Endothelial cell of umbilical vein (primary cell): ENCODE results near the gene OR2B2. TPM values are rescaled to one million over a fixed set of nuclear protein-coding genes. Genes with fewer than 3 reads are reported as not detected.

ENCODE experiments used
- BruUV-seq: library from RNA; stranded (reverse); fragments of 400-500 nt; replicated peaks from 2 replicates; lab custom pipeline; 2021; lab: Mats Ljungman, UMichigan
- CTCF ChIA-PET: fragments of 300-600, 350-600 bp; sonication (Branson Sonifier 250); formaldehyde crosslinking; loops from one replicate; lab custom pipeline; 2021; ENCODE audit warnings: antibody characterized with exemption, inconsistent platforms; lab: Charles Lee
- POLR2A ChIA-PET: fragments of 300-600, 350-600 bp; sonication (Branson Sonifier 250); formaldehyde crosslinking; loops from one replicate; lab custom pipeline; 2021; ENCODE audit warnings: antibody characterized with exemption, inconsistent platforms; lab: Charles Lee
- DNase-seq: peaks from one replicate; pipeline ENCODE4 v3.0.0-alpha.2; 2011; ENCODE audit warnings: low read depth, low spot score
- FAIRE-seq: peaks from 2 replicates; lab custom pipeline; 2011; peaks lifted over from hg19 to GRCh38; lab: Jason Lieb, UNC
- H2AFZ ChIP-seq: 2 replicates; pipeline ENCODE4 v1.6.0; 2012; ENCODE audit warnings: low read depth, low read length, control low read depth, inconsistent platforms
- H3K27ac ChIP-seq: 2 replicates; pipeline ENCODE4 v1.5.1; 2011; ENCODE audit warnings: low read depth, mild to moderate bottlenecking, control low read depth, low read length, moderate library complexity; ENCODE audit not compliant: insufficient read depth
- H3K27me3 ChIP-seq, 2 experiments: 2 replicates each; pipeline versions ENCODE4 v1.6.0 to v1.6.1; 2011; ENCODE audit warnings: low read length in 2 of 2, mixed read lengths in 1 of 2; ENCODE audit not compliant: control insufficient read depth in 2 of 2, insufficient read depth in 2 of 2
- H3K36me3 ChIP-seq, 2 experiments: 2 replicates in 1 of 2; 3 replicates in 1 of 2; pipeline ENCODE4 v1.5.1; 2011; ENCODE audit warnings: low read length in 2 of 2, mild to moderate bottlenecking in 1 of 2, moderate library complexity in 1 of 2; ENCODE audit not compliant: control insufficient read depth in 2 of 2, insufficient read depth in 2 of 2; ENCODE audit errors: extremely low read depth in 1 of 2
- H3K4me1 ChIP-seq: 3 replicates; pipeline ENCODE4 v1.5.1; 2011; ENCODE audit warnings: mild to moderate bottlenecking, low read length; ENCODE audit not compliant: control insufficient read depth, insufficient read depth; ENCODE audit errors: extremely low read depth
- H3K4me2 ChIP-seq: 2 replicates; pipeline ENCODE4 v1.6.1; 2011; ENCODE audit warnings: low read length, control low read depth, mixed read lengths; ENCODE audit not compliant: insufficient read depth
- H3K4me3 ChIP-seq, 3 experiments: fragments of 200-600 bp in 1 of 3; sonication (generic), shearing (Covaris generic) in 1 of 3; replicated peaks in 1 of 3; 2 replicates each; pipeline ENCODE4 v1.5.1; 2011 to 2016; ENCODE audit warnings: control low read depth in 3 of 3, low read length in 3 of 3, mild to moderate bottlenecking in 2 of 3, inconsistent platforms in 1 of 3, low read depth in 1 of 3, moderate library complexity in 1 of 3; ENCODE audit not compliant: insufficient read depth in 1 of 3
- H3K79me2 ChIP-seq: 2 replicates; pipeline ENCODE4 v1.6.0; 2012; ENCODE audit warnings: low read length, inconsistent platforms; ENCODE audit not compliant: control insufficient read depth, insufficient read depth
- H3K9ac ChIP-seq: replicated peaks from 2 replicates; pipeline ENCODE3; 2011; ENCODE audit warnings: low read length, control low read depth; ENCODE audit not compliant: insufficient read depth; ENCODE audit errors: extremely low read depth
- H3K9me1 ChIP-seq: replicated peaks from 3 replicates; pipeline ENCODE4 v1.6.0; 2011; ENCODE audit warnings: mild to moderate bottlenecking, low read length; ENCODE audit not compliant: control insufficient read depth, insufficient read depth; ENCODE audit errors: extremely low read depth
- H3K9me3 ChIP-seq: replicated peaks from 2 replicates; pipeline ENCODE4 v1.5.1; 2012; ENCODE audit warnings: low read length, inconsistent platforms; ENCODE audit not compliant: control insufficient read depth, insufficient read depth
- H4K20me1 ChIP-seq: replicated peaks from 2 replicates; pipeline ENCODE3; 2011; ENCODE audit warnings: mild to moderate bottlenecking, low read length; ENCODE audit not compliant: control insufficient read depth, insufficient read depth; ENCODE audit errors: extremely low read depth
- CTCF ChIP-seq, 2 donors: IDR thresholded peaks; 1 replicate in 1 of 2; 2 replicates in 1 of 2; pipeline ENCODE4 v1.5.1; 2011; ENCODE audit warnings: low read length in 2 of 2, mild to moderate bottlenecking in 2 of 2, moderate library complexity in 2 of 2, control low read depth in 1 of 2, inconsistent platforms in 1 of 2, low read depth in 1 of 2; ENCODE audit not compliant: insufficient read depth in 1 of 2; ENCODE audit errors: extremely low read depth in 1 of 2
- EZH2 ChIP-seq: IDR thresholded peaks from 2 replicates; pipeline ENCODE4 v1.6.1; 2012; ENCODE audit warnings: borderline replicate concordance, low read depth, mild to moderate bottlenecking, moderate library complexity, low read length, inconsistent platforms; ENCODE audit not compliant: severe bottlenecking
- FOS ChIP-seq: IDR thresholded peaks from 2 replicates; pipeline ENCODE4 v1.6.1; 2011; ENCODE audit warnings: mild to moderate bottlenecking, low read length, moderate library complexity, borderline replicate concordance; ENCODE audit not compliant: insufficient read depth
- GATA2 ChIP-seq: IDR thresholded peaks from 2 replicates; pipeline ENCODE4 v1.7.0; 2011; ENCODE audit warnings: low read depth, mild to moderate bottlenecking, moderate library complexity, mixed read lengths, low read length; ENCODE audit not compliant: insufficient read length, insufficient read depth
- JUN ChIP-seq: IDR thresholded peaks from 2 replicates; pipeline ENCODE4 v1.6.1; 2011; ENCODE audit warnings: borderline replicate concordance, low read depth; ENCODE audit not compliant: insufficient read length, insufficient read depth
- MAX ChIP-seq: IDR thresholded peaks from 2 replicates; pipeline ENCODE4 v1.6.1; 2011; ENCODE audit not compliant: insufficient read depth, insufficient read length
- MYC ChIP-seq: IDR thresholded peaks from one replicate; pipeline ENCODE4 v1.6.1; 2011; ENCODE audit warnings: mild to moderate bottlenecking, low read depth, low read length
- POLR2A ChIP-seq: IDR thresholded peaks from 2 replicates; pipeline ENCODE4 v1.6.1; 2012; ENCODE audit warnings: low read depth, mild to moderate bottlenecking, control low read depth, low read length
- POLR2AphosphoS5 ChIP-seq: IDR thresholded peaks from 2 replicates; pipeline ENCODE4 v1.6.1; 2012; ENCODE audit warnings: low read depth, mild to moderate bottlenecking, control low read depth, low read length, moderate library complexity; ENCODE audit not compliant: insufficient read depth
- dilution Hi-C: fragments of 300-500 bp; cut with MboI; formaldehyde crosslinking; loops from one replicate; pipeline ENCODE4 v1.15.0; 2019; ENCODE audit warnings: low sequenced_read_pairs; ENCODE audit not compliant: extremely low pct_ligation_motif_present
- intact Hi-C: fragments of 100-400 bp; cut with micrococcal nuclease; formaldehyde crosslinking; loops from one replicate; pipeline ENCODE4 v1.10.0; 2022
- polyA plus RNA-seq, 4 experiments: library from polyadenylated mRNA; depleted of rRNA in 3 of 4; stranded (reverse) in 3 of 4; unstranded in 1 of 4; fragments of >200 nt; gene quantifications; 2 replicates each; pipeline versions ENCODE4 v1.2.1 to v1.2.3, GENCODE V29; 2011 to 2012; ENCODE audit warnings: missing spikeins in 1 of 4
- total RNA-seq: library from RNA; stranded (reverse); gene quantifications from 2 replicates; pipeline ENCODE4 v1.2.3, GENCODE V29; 2021

The OR2B2 gene
- total and polyA plus RNA-seq, 2 donors (not counting 3 experiments of a cell fraction or from before 2014, with no cell fraction given), result not detected

- BruUV-seq, result TSS peak; percentile 58
- TF ChIP-seq FOS (no peak), CTCF (IDR thresholded peaks at IDR 0.05; ENCODE audit: extremely low read depth in 1 of 2, insufficient read depth in 1 of 2, low read depth in 1 of 2, low read length in 2 of 2) (no peak), JUN (no peak), GATA2 (no peak), POLR2A (no peak), MYC (no peak), MAX (no peak), POLR2AphosphoS5 (no peak), EZH2 (no peak)
- Histone ChIP-seq H3K4me1 (peaks cover 14% of the 10 kb centered on the region), H3K27ac (peak overlapping the region; percentile 80), H3K9ac (peak overlapping the region; percentile 95), H3K4me3 (peak overlapping the region; percentile 65 to 96 (median 82)), H3K9me1 (no peaks in the 10 kb centered on the region), H3K27me3 (no peaks in the 10 kb centered on the region), H2AFZ (peak overlapping the region; percentile 28), H3K4me2 (peak overlapping the region; percentile 99), H3K9me3 (no peaks in the 10 kb centered on the region), H4K20me1 (no peaks in the 10 kb centered on the region), H3K36me3 (no peaks in the 10 kb centered on the region), H3K79me2 (no peaks in the 10 kb centered on the region)
- ChIA-PET POLR2A (interaction anchor here (0.8 to 6.7 kb wide), 21 partner anchors 9 to 1853 kb away, joined by 3 to 130 read pairs (median 4); partner anchors contain the start of gene ZSCAN26), CTCF (interaction anchor here (1.1 to 3.6 kb wide), 10 partner anchors 18 to 484 kb away, joined by 3 to 34 read pairs (median 5); a partner anchor contains a TSS)
- dilution Hi-C loops (no loop called here), intact Hi-C loops (loop anchor here (1.0 to 2.0 kb wide), 6 partner anchors 21 to 740 kb away; a partner anchor contains a TSS)
- DNase-seq (no peak), FAIRE-seq (no peak)
Measured at GRCh38 chr6:27872642-27873020, 39.6 kb downstream of the OR2B2 start.
